GM12878 (cell line): ENCODE results near the gene PPP2R2B. TPM values are rescaled to one million over a fixed set of nuclear protein-coding genes. Genes with fewer than 3 reads are reported as not detected.

ENCODE experiments used
- ATAC-seq: fragments of 200-7000 bp; cut with Tn5 transposase; 3 replicates; pipeline ENCODE4 v1.9.1; 2020; ENCODE audit warnings: mild to moderate bottlenecking, moderate library complexity
- BruUV-seq: library from RNA; stranded (reverse); fragments of 400-500 nt; replicated peaks from 2 replicates; lab custom pipeline; 2021; lab: Mats Ljungman, UMichigan
- CTCF ChIA-PET: fragments of 300-600 bp; sonication (Branson Sonifier 250); formaldehyde crosslinking; extraction: SDS; loops from one replicate; lab custom pipeline; 2021; ENCODE audit warnings: inconsistent platforms; lab: Yijun Ruan, JAX
- POLR2A ChIA-PET: fragments of 350-600 bp; formaldehyde crosslinking; extraction: SDS; loops from one replicate; lab custom pipeline; 2021; ENCODE audit warnings: inconsistent platforms; lab: Charles Lee
- RAD21 ChIA-PET: fragments of 300-600 bp; sonication (Branson Sonifier 250); formaldehyde crosslinking; loops from one replicate; lab custom pipeline; 2023; ENCODE audit warnings: antibody characterized with exemption; ENCODE audit not compliant: unreplicated experiment; lab: Charles Lee
- SMC1A ChIA-PET: fragments of 300-600 bp; sonication (Branson Sonifier 250); formaldehyde crosslinking; loops from one replicate; lab custom pipeline; 2023; ENCODE audit not compliant: unreplicated experiment, uncharacterized antibody; lab: Charles Lee
- DNase-seq: peaks from one replicate; pipeline ENCODE4 v3.0.0-alpha.2; 2011; ENCODE audit warnings: low read depth, low spot score
- FAIRE-seq: peaks from 3 replicates; lab custom pipeline; 2011; peaks lifted over from hg19 to GRCh38; lab: Jason Lieb, UNC
- H2AFZ ChIP-seq: 2 replicates; pipeline ENCODE4 v1.6.0; 2011; ENCODE audit warnings: low read depth, low read length, control low read depth; ENCODE audit not compliant: control insufficient read depth
- H3K27ac ChIP-seq: 2 replicates; pipeline ENCODE4 v1.5.1; 2011; ENCODE audit warnings: control low read depth; ENCODE audit not compliant: control insufficient read depth, insufficient read depth
- H3K27me3 ChIP-seq, 2 experiments: replicated peaks in 1 of 2; 2 replicates each; pipeline versions ENCODE4 v1.6.0 to v1.6.1; 2011; ENCODE audit warnings: low read length in 1 of 2; ENCODE audit not compliant: control insufficient read depth in 2 of 2, insufficient read depth in 2 of 2
- H3K36me3 ChIP-seq, 2 experiments: 2 replicates each; pipeline ENCODE4 v1.5.1; 2011; ENCODE audit warnings: low read length in 1 of 2; ENCODE audit not compliant: control insufficient read depth in 2 of 2, insufficient read depth in 2 of 2
- H3K4me1 ChIP-seq: 2 replicates; pipeline ENCODE4 v1.6.1; 2011; ENCODE audit warnings: mild to moderate bottlenecking, low read length, moderate library complexity, mixed read lengths; ENCODE audit not compliant: control insufficient read depth, insufficient read depth
- H3K4me2 ChIP-seq: 2 replicates; pipeline ENCODE4 v1.6.0; 2011; ENCODE audit warnings: control low read depth; ENCODE audit not compliant: control insufficient read depth, insufficient read depth
- H3K4me3 ChIP-seq: fragments of 200-600 bp; sonication (generic); 2 replicates; pipeline ENCODE4 v1.5.1; 2016
- H3K79me2 ChIP-seq: 2 replicates; pipeline ENCODE4 v1.6.0; 2011; ENCODE audit warnings: low read length; ENCODE audit not compliant: control insufficient read depth, insufficient read depth
- H3K9ac ChIP-seq: 2 replicates; pipeline ENCODE4 v1.8.0; 2011; ENCODE audit warnings: low read length, control low read depth, mixed read lengths; ENCODE audit not compliant: control insufficient read depth, insufficient read depth
- H3K9me3 ChIP-seq: replicated peaks from 3 replicates; pipeline ENCODE4 v1.5.1; 2011; ENCODE audit warnings: mild to moderate bottlenecking, low read length; ENCODE audit not compliant: control insufficient read depth, insufficient read depth
- H4K20me1 ChIP-seq: 2 replicates; pipeline ENCODE4 v1.6.0; 2011; ENCODE audit not compliant: control insufficient read depth, insufficient read depth
- ASH2L ChIP-seq: fragments of 300-600, 200-600 bp; sonication (generic); IDR thresholded peaks from 2 replicates; pipeline ENCODE4 v1.6.1; 2017; ENCODE audit warnings: low read depth, mild to moderate bottlenecking, borderline replicate concordance
- MEF2B ChIP-seq: fragments of 450-650 bp; IDR thresholded peaks from 2 replicates; pipeline ENCODE4 v1.6.1; 2018; ENCODE audit warnings: mild to moderate bottlenecking, moderate library complexity; ENCODE audit not compliant: partially characterized antibody, poor library complexity, severe bottlenecking
- MLLT1 ChIP-seq: fragments of 450-650 bp; IDR thresholded peaks from 2 replicates; pipeline ENCODE4 v1.6.1; 2016; ENCODE audit warnings: mild to moderate bottlenecking
- NFXL1 ChIP-seq: fragments of 450-650 bp; IDR thresholded peaks from 2 replicates; pipeline ENCODE4 v1.6.1; 2017; ENCODE audit warnings: antibody characterized with exemption, mild to moderate bottlenecking, borderline replicate concordance
- NR2F1 ChIP-seq: fragments of 450-650 bp; conservative IDR thresholded peaks from 2 replicates; pipeline ENCODE4 v1.6.1; 2017; ENCODE audit warnings: mild to moderate bottlenecking
- NRF1 ChIP-seq: conservative IDR thresholded peaks from 2 replicates; pipeline ENCODE4 v1.6.1; 2011; ENCODE audit warnings: mild to moderate bottlenecking, low read depth, low read length, improper control_type of control experiment
- SMARCA5 ChIP-seq: fragments of 450-650 bp; IDR thresholded peaks from 2 replicates; pipeline ENCODE4 v1.6.1; 2017; ENCODE audit warnings: mild to moderate bottlenecking
- USF1 ChIP-seq: IDR thresholded peaks from 2 replicates; pipeline ENCODE4 v1.6.1; 2011; ENCODE audit warnings: borderline replicate concordance, low read depth, mild to moderate bottlenecking, moderate library complexity, mixed read lengths, low read length; ENCODE audit not compliant: insufficient read depth; ENCODE audit errors: extremely low read length
- WGBS: methylation state at CpG from one replicate; pipeline ENCODE4 v1.1.6; 2016; ENCODE audit warnings: low lambda C conversion rate; ENCODE audit not compliant: insufficient replicate concordance, insufficient coverage; ENCODE audit errors: missing lambda C conversion rate; 5-methylcytosine and 5-hydroxymethylcytosine counted together
- in situ Hi-C: fragments of 300-500 bp; cut with MboI; formaldehyde crosslinking; loops from 9 replicates; pipeline ENCODE4 v1.14.3; 2018; ENCODE audit warnings: mixed read lengths
- intact Hi-C: fragments of 100-400 bp; cut with micrococcal nuclease; formaldehyde crosslinking; loops from one replicate; pipeline ENCODE4 v1.14.2; 2022; ENCODE audit not compliant: unreplicated experiment
- polyA plus RNA-seq, 11 experiments: library from polyadenylated mRNA; depleted of rRNA in 4 of 11; unstranded in 6 of 11; stranded (reverse) in 5 of 11; fragments of >200 nt; fragmentation: Nextera tagmentation in 4 of 11; fragmentation: Illumina TruSeq in 1 of 11; extraction: Ambion mirVana in 4 of 11; extraction: Trizol in 1 of 11; gene quantifications; 1 replicate in 1 of 11; 2 replicates in 10 of 11; pipeline versions ENCODE4 v1.2.1 to v1.2.3, GENCODE V29; 2011 to 2016; ENCODE audit warnings: inconsistent platforms in 2 of 11, missing spikeins in 2 of 11, low read depth in 1 of 11
- total RNA-seq, 4 experiments: library from RNA; depleted of rRNA in 3 of 4; stranded (reverse); fragments of >200 nt in 3 of 4; fragmentation: Illumina TruSeq in 1 of 4; extraction: Trizol in 1 of 4; gene quantifications; 2 replicates each; pipeline versions ENCODE4 v1.2.1 to v1.2.3, GENCODE V29; 2013 to 2021
- TF ChIP-seq, protein P1 (sequence below), 3 experiments: IDR thresholded peaks in 2 of 3; conservative IDR thresholded peaks in 1 of 3; 2 replicates each; pipeline ENCODE4 v1.5.1; 2011; ENCODE audit warnings: low read depth in 3 of 3, low read length in 3 of 3, mild to moderate bottlenecking in 3 of 3, control low read depth in 2 of 3, moderate library complexity in 2 of 3, inconsistent platforms in 1 of 3, mixed read lengths in 1 of 3; ENCODE audit not compliant: control insufficient read depth in 2 of 3, insufficient read depth in 1 of 3; ENCODE audit errors: extremely low read depth in 1 of 3
- TF ChIP-seq, protein P2 (sequence below): fragments of 450-650 bp; IDR thresholded peaks from 2 replicates; pipeline ENCODE4 v1.6.1; 2016; ENCODE audit warnings: mild to moderate bottlenecking, moderate library complexity, borderline replicate concordance
- TF ChIP-seq, protein P3 (sequence below): IDR thresholded peaks from 2 replicates; pipeline ENCODE4 v1.6.1; 2012; ENCODE audit warnings: low read length, inconsistent platforms

Gene PPP2R2B
- total and polyA plus RNA-seq, 10 of the 15 experiments (the other 5 are each of a cell fraction or from before 2014, with no cell fraction given) = not detected

DNA sequence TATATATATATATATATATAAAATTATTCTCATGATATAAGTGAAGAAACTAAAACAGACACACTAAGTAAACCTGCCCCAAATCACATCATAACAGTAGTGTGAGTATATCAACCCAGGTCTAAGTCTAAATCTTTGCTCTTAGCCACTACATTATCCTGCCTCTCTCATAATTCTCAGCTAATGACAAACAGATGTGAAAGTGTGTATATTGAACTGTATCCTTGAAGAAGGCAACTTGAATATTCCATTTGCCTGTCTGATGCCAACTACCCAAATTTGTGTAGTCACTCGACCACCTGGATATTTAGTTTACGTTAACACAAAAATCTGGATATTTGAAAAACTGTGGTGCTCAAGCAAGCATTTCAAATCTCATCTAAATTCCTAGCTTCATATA lies 97.4 kb downstream of the PPP2R2B start:
- WGBS = 21% methylated on average over 2 of the region's 2 CpGs
- Histone ChIP-seq H3K27me3 (no peaks in the 10 kb centered on the region), H4K20me1 (no peaks in the 10 kb centered on the region), H3K4me2 (no peak overlapping the region), H3K79me2 (no peaks in the 10 kb centered on the region), H2AFZ (no peak overlapping the region), H3K36me3 (no peaks in the 10 kb centered on the region), H3K9ac (no peak overlapping the region), H3K27ac (no peak overlapping the region), H3K4me1 (no peaks in the 10 kb centered on the region), H3K9me3 (no peaks in the 10 kb centered on the region), H3K4me3 (no peak overlapping the region)
- CTCF ChIA-PET = no interaction called here
- POLR2A ChIA-PET = no interaction called here
- intact Hi-C loops (no loop called here), in situ Hi-C loops (no loop called here)
- FAIRE-seq (no peak), ATAC-seq (no peak), DNase-seq (no peak)
- SMC1A ChIA-PET = no interaction called here
- BruUV-seq = no TSS peak
- RAD21 ChIA-PET = no interaction called here
- TF ChIP-seq ASH2L = no peak
- TF ChIP-seq, protein P1, sequence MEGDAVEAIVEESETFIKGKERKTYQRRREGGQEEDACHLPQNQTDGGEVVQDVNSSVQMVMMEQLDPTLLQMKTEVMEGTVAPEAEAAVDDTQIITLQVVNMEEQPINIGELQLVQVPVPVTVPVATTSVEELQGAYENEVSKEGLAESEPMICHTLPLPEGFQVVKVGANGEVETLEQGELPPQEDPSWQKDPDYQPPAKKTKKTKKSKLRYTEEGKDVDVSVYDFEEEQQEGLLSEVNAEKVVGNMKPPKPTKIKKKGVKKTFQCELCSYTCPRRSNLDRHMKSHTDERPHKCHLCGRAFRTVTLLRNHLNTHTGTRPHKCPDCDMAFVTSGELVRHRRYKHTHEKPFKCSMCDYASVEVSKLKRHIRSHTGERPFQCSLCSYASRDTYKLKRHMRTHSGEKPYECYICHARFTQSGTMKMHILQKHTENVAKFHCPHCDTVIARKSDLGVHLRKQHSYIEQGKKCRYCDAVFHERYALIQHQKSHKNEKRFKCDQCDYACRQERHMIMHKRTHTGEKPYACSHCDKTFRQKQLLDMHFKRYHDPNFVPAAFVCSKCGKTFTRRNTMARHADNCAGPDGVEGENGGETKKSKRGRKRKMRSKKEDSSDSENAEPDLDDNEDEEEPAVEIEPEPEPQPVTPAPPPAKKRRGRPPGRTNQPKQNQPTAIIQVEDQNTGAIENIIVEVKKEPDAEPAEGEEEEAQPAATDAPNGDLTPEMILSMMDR (IDR thresholded peaks at IDR 0.05 in 2 of 3, conservative IDR thresholded peaks at IDR 0.05 in 1 of 3; ENCODE audit: control insufficient read depth in 2 of 3, extremely low read depth in 1 of 3, insufficient read depth in 1 of 3, low read depth in 3 of 3, low read length in 3 of 3) = no peak
- no peak for TF ChIP-seq MLLT1
- no peak for TF ChIP-seq MEF2B
- TF ChIP-seq, protein P2, sequence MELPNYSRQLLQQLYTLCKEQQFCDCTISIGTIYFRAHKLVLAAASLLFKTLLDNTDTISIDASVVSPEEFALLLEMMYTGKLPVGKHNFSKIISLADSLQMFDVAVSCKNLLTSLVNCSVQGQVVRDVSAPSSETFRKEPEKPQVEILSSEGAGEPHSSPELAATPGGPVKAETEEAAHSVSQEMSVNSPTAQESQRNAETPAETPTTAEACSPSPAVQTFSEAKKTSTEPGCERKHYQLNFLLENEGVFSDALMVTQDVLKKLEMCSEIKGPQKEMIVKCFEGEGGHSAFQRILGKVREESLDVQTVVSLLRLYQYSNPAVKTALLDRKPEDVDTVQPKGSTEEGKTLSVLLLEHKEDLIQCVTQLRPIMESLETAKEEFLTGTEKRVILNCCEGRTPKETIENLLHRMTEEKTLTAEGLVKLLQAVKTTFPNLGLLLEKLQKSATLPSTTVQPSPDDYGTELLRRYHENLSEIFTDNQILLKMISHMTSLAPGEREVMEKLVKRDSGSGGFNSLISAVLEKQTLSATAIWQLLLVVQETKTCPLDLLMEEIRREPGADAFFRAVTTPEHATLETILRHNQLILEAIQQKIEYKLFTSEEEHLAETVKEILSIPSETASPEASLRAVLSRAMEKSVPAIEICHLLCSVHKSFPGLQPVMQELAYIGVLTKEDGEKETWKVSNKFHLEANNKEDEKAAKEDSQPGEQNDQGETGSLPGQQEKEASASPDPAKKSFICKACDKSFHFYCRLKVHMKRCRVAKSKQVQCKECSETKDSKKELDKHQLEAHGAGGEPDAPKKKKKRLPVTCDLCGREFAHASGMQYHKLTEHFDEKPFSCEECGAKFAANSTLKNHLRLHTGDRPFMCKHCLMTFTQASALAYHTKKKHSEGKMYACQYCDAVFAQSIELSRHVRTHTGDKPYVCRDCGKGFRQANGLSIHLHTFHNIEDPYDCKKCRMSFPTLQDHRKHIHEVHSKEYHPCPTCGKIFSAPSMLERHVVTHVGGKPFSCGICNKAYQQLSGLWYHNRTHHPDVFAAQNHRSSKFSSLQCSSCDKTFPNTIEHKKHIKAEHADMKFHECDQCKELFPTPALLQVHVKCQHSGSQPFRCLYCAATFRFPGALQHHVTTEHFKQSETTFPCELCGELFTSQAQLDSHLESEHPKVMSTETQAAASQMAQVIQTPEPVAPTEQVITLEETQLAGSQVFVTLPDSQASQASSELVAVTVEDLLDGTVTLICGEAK = no peak
- TF ChIP-seq NRF1 = no peak
- TF ChIP-seq USF1 = no peak
- TF ChIP-seq NFXL1 = no peak
- TF ChIP-seq, protein P3, sequence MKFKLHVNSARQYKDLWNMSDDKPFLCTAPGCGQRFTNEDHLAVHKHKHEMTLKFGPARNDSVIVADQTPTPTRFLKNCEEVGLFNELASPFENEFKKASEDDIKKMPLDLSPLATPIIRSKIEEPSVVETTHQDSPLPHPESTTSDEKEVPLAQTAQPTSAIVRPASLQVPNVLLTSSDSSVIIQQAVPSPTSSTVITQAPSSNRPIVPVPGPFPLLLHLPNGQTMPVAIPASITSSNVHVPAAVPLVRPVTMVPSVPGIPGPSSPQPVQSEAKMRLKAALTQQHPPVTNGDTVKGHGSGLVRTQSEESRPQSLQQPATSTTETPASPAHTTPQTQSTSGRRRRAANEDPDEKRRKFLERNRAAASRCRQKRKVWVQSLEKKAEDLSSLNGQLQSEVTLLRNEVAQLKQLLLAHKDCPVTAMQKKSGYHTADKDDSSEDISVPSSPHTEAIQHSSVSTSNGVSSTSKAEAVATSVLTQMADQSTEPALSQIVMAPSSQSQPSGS = no peak
- no peak for TF ChIP-seq SMARCA5
- no peak for TF ChIP-seq NR2F1
